ENCODE results near the gene COL6A5.
"Not testable (repeated sequence)": the region's sequence is repeated elsewhere in the genome, so short reads cannot be mapped to it uniquely, and the experiment has no call there.

Gene COL6A5

GRCh38 chr3:130389743-130390478, 44.4 kb downstream of the COL6A5 start:
- DNase-seq = no peak

- no peak for DNase-seq
Measured at GRCh38 chr3:130392266-130392665, 46.8 kb downstream of the COL6A5 start.

GRCh38 chr3:130393594-130393993, 48.1 kb downstream of the COL6A5 start:
- no peak for DNase-seq

GRCh38 chr3:130395331-130395730, 49.9 kb downstream of the COL6A5 start:
- DNase-seq = no peak

GRCh38 chr3:130395916-130396315, 50.4 kb downstream of the COL6A5 start:
- no peak for DNase-seq

GRCh38 chr3:130404401-130404800, 58.9 kb downstream of the COL6A5 start:
- no peak for DNase-seq

- DNase-seq = no peak
Measured at GRCh38 chr3:130405956-130406355, 60.5 kb downstream of the COL6A5 start.

- DNase-seq = not testable (repeated sequence)
Measured at GRCh38 chr3:130408253-130408652, 62.8 kb downstream of the COL6A5 start.

- DNase-seq = no peak
Measured at GRCh38 chr3:130411320-130411719, 65.8 kb downstream of the COL6A5 start.

GRCh38 chr3:130412991-130413560, 67.6 kb downstream of the COL6A5 start:
- no peak for DNase-seq

- DNase-seq = no peak
Measured at GRCh38 chr3:130414457-130414856, 69.0 kb downstream of the COL6A5 start.

- DNase-seq = no peak
Measured at GRCh38 chr3:130420466-130420865, 75.0 kb downstream of the COL6A5 start.

GRCh38 chr3:130423064-130423463, 77.6 kb downstream of the COL6A5 start:
- no peak for DNase-seq

- DNase-seq = no peak
Measured at GRCh38 chr3:130424837-130425236, 79.4 kb downstream of the COL6A5 start.

- no peak for DNase-seq
Measured at GRCh38 chr3:130425484-130425883, 80.0 kb downstream of the COL6A5 start.

GRCh38 chr3:130426206-130426605, 80.7 kb downstream of the COL6A5 start:
- DNase-seq = no peak

- no peak for DNase-seq
Measured at GRCh38 chr3:130428871-130429712, 83.6 kb downstream of the COL6A5 start.

- no peak for DNase-seq
Measured at GRCh38 chr3:130429713-130430023, 84.2 kb downstream of the COL6A5 start.

- no peak for DNase-seq
Measured at GRCh38 chr3:130430266-130430665, 84.8 kb downstream of the COL6A5 start.

GRCh38 chr3:130432086-130432485, 86.6 kb downstream of the COL6A5 start:
- DNase-seq = not testable (repeated sequence)

GRCh38 chr3:130433306-130433705, 87.8 kb downstream of the COL6A5 start:
- DNase-seq = no peak

GRCh38 chr3:130442284-130442683, 96.8 kb downstream of the COL6A5 start:
- DNase-seq = no peak

GRCh38 chr3:130446840-130447239, 101.4 kb downstream of the COL6A5 start:
- not testable (repeated sequence) for DNase-seq

- DNase-seq = not testable (repeated sequence)
Measured at GRCh38 chr3:130448155-130448554, 102.7 kb downstream of the COL6A5 start.

Measured in cortex of kidney (tissue), 1 donor.